HG02642 (cell line): ENCODE measurements around the gene ANAPC5.
"Not testable (repeated sequence)": the region's sequence is repeated elsewhere in the genome, so short reads cannot be mapped to it uniquely, and the experiment has no call there.

Experiments
- ATAC-seq: cut with Tn5 transposase; IDR thresholded peaks from one replicate; pipeline ENCODE4 v1.9.1; 2021; ENCODE audit warnings: mild to moderate bottlenecking; ENCODE audit not compliant: unreplicated experiment, poor library complexity

Gene ANAPC5

DNA sequence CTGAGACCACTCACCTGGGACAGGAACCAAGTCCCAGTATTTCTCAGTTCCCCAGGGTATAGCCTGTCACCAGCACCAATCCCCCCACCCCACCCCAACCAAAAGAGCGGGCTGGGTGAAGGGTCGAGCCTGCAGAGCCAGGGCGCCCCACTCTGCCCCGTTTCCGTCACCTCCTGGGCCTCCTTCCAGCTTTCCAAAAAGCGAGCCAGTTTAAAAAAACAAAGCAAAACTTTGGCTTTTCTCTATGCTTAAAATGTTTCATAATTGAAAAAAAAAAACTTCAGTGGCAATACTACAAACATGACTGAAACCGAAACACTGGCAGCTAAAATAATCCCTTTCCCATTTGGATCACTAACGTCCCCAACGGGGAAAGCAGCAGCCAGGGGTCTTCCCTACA is 63.2 kb downstream of the ANAPC5 start:
- ATAC-seq = no peak

GRCh38 chr12:121288158-121288845 is 63.9 kb downstream of the ANAPC5 start:
- no peak for ATAC-seq

GRCh38 chr12:121287267-121287954 is 64.8 kb downstream of the ANAPC5 start:
- no peak for ATAC-seq

- no peak for ATAC-seq
These were observed 66.4 kb downstream of the ANAPC5 start for GRCh38 chr12:121285856-121286255.

DNA sequence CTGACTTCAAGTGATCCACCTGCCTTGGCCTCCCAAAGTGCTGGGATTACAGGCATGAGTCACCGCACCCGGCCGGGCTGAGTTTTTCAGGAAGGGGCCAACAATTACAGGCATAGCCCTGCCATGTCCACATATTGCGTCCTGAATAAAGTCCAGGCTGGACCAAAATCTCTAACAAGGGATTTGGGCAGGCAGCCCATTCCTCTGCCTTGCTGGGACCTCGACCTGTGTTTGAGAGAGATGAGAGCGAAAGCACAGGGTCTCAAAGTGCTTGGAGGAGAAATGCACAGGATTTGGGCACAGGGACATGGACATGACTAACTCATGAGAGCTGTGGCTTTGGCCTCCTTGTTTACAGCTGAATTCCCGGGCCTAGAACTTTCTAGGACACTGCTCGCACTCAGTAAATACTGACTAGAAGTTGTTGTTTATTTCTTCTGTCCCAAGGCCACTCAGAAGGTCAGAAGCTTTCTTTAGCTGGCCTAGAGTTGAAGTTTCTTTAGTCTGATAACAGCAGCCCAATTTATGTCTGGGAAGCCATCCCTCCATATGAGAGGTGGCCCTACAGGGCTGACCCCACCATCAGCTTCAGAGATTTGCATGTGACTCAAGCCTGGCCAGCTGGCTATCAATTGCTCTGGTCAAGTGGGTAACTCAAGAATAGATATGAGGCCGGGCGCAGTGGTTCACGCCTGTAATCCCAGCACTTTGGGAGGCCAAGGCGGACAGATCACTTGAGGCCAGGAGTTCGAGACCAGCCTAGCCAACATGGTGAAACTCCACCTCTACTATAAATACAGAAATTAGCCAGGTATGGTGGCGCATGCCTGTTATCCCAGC is 67.4 kb downstream of the ANAPC5 start:
- no peak for ATAC-seq

- ATAC-seq = no peak
These were observed 68.4 kb downstream of the ANAPC5 start for GRCh38 chr12:121283841-121284240.

- ATAC-seq = no peak
These were observed 68.8 kb downstream of the ANAPC5 start for GRCh38 chr12:121283388-121283787.

DNA sequence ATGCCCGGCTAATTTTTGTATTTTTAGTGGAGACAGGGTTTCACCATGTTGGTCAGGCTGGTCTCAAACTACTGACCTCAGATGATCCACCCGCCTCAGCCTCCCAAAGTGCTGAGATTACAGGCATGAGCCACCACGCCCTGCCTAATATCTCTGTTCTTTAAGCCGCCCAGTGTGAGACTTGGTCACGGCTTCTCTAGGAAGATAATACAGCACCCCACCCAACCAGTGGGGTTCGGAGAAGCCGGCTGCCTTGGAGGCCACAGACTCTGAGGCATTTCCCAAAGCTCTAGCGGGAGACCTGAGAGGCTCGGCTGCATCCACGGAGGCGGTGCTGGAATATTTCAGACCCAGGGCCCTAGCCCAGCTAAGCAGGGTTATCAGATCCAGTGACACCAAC is 69.3 kb downstream of the ANAPC5 start:
- ATAC-seq = not testable (repeated sequence)

DNA sequence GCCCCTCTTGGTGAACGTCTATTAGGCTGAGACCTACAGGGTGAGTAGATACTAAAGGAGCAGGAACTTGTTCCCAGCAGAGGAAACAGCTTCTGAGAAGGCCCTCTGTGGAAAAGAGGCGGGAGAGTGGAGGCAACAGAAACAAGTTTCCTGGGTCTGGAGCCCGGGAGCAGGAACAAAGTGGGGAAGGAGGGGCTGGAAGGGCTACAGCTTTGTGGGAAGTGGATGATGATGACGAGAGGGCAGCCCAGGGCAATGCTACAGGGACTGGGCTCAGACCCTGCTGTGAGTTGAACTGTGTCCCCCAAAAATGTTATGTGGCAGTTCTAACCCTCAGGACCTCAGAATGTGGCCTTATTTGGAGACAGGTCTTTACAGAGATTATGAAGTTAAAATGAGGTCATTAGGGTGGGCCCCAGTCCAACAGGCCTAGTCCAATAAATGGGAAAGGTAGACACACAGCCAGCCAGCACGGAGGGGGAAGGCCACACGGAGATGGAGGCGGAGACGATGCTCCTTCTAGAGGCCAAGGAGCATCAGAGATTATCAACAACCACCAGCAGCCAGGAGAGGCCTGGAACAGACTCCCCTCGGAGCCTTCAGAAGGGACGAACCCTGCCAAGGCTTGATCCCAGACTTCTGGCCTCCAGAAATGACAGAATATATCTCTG is 70.0 kb downstream of the ANAPC5 start:
- ATAC-seq = no peak

DNA sequence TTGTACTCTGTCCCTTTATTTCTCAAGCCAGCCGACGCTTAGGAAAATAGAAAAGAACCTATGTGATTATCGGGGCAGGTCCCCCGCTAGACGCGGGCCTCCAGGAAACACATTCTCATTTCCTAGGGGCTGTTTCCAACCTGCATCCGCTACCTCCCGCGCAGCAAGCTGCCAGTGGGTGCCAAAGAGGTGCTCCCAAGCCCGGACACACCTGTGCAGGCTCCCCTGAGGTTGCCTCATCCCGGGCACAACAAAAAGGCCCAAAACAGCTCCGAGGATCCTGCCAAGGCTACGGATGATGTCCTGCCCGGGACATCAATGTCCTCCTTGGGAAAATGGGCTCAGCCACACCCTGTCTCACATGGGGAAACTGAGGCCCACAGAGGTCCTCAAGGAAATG is 71.1 kb downstream of the ANAPC5 start:
- ATAC-seq = not testable (repeated sequence)

DNA sequence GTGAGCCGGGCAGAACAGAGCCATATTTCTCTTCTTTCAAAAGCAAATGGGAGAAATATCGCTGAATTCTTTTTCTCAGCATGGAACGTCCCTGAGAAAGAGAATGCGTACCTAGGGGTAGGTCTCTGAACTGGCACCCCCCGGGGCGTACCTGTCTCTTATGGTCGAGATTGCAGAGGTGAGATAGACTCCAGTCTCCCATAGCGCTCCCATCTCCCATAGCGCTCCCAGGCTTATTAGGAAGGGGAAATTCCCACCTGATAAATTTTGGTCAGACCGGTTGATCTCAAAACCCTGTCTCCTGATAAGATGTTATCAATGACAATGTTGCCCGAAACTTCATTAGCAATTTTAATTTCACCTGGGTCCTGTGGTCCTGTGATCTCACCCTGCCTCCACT is 71.7 kb downstream of the ANAPC5 start:
- ATAC-seq = not testable (repeated sequence)

DNA sequence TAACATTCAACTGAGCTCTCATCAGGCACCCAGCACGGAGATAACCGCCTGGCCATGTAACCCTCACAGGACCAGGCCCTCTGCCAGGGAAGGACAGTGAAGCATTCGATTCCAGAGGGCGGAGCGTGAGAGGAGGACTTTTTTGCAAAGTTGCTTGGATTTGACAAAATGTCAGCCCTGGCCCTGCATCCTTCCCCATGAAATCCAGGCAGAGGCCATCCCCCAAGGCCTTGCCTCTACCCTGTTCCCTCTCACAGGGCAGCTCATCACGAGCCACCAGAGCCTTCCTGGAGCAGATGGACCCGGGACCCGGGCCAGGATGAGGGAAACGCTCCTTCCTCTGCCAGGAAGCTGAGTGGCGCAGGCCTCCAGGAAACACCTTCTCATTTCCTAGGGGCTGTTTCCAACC is 72.7 kb downstream of the ANAPC5 start:
- no peak for ATAC-seq

- ATAC-seq = no peak
These were observed 73.2 kb downstream of the ANAPC5 start for GRCh38 chr12:121279071-121279375.

DNA sequence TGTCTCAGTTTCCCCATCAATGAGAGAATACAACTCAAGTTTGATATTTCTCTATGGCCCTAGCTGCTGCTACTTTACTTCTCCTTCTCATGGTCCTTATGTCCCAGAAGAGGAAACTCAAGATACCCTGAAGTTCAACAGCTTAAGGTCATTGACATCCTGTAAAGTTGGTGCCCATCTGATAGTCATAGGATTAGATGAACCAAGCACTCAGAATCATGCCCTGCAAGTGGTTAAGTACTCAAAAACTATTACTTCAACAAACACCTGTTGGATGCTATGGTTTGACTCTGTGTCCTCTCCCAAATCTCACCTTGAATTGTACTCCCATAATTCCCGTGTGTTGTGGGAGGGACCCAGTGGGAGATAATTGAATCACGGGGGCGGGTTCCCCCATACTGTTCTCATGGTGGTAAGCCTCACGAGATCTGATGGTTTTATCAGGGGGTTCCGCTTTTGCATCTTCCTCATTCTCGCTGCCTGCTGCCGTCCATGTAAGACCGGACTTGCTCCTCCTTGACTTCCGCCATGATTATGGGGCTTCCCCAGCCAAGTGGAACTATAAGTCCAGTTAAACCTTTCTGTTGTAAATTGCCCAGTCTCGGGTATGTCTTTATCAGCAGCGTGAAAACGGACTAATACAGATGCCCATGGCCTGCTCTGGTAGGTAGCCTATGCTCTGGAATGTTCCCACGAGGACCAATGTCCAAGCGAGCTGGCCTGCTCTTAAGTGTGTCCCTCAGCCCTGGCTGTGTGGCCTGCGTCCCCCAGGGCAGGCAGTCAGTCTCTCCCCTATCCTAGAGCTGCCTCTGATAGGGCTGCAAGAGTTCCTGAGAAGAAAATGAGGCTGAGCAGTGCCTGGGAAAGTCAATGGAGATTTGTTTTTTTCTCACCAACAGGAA is 73.8 kb downstream of the ANAPC5 start:
- ATAC-seq = no peak

DNA sequence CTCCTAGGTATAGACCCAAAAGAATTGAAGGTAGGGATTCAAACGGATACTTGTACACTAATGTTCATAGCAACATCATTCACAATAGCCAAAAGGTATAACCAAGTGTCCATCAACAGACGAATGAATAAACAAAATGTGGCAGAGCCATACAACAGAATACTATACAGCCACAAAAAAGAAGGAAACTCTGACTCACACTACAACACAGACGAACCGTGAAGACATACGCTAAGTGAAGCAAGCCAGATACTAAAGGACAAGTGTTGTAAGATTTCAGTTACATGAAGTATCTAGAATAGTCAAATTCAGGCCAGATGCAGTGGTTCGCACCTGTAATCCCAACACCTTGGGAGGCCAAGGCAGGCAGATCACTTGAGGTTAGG is 74.8 kb downstream of the ANAPC5 start:
- no peak for ATAC-seq

GRCh38 chr12:121274036-121274763 is 78.0 kb downstream of the ANAPC5 start:
- no peak for ATAC-seq

DNA sequence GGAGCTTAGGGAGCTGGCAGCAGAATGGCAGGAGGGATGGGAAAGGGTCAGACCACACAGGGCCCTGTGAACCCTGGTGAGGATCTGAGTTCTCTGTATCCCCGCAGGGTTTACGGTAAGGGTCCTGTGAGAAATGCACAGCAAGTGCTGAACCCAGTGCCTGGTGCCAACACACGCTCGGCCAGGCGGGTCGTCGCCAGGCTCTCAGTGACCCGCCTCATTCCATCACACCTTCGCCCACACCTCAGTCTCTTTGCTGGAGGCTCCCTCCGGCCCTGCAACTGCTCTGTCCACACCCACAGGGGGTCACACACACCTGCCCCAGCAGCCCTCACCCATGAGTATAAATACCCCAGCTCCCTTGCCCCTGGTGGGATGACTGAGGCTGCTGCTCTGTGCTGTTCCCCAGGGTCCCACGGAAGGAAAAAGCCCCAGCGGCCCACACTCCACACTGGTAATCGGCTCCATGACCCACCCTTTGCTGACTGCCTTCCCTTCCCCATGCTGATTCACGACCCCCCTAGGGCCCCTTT is 78.8 kb downstream of the ANAPC5 start:
- ATAC-seq = no peak

DNA sequence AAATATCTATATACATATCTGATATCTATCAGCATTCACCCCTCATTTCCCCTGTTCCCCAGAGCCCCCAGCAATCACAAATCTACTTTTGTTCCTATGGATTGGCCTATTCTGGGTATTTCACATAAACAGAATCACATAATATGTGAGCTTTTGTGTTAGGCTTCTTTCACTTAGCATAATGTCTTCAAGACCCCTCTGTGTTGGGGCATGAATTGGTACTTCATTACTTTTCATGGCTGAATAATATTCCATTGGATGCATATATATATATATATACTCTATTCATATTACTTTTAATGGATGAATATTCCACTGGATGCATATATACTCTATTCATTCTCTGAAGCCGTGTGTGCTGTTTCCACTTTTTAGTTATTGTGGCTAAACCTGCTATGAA is 84.4 kb downstream of the ANAPC5 start:
- no peak for ATAC-seq

GRCh38 chr12:121264951-121265515 is 87.2 kb downstream of the ANAPC5 start:
- ATAC-seq = no peak
